OCI-LY3 (cell line): ENCODE data around the gene HEMK1.

Source experiments
- H2AFZ ChIP-seq: fragments of 200-600, 300-600 bp; shearing (Covaris generic); 2 replicates; pipeline ENCODE4 v1.6.0; 2014; ENCODE audit warnings: antibody characterized with exemption, low read depth, low read length
- H3K27ac ChIP-seq: fragments of 200-600, 300-600 bp; sonication (generic); 2 replicates; pipeline ENCODE4 v1.5.1; 2014; ENCODE audit warnings: mild to moderate bottlenecking, low read length, moderate library complexity, mixed read lengths
- H3K27me3 ChIP-seq: fragments of 200-600, 300-600 bp; sonication (generic); 2 replicates; pipeline ENCODE4 v1.6.1; 2014; ENCODE audit warnings: low read depth, low read length, mixed read lengths
- H3K36me3 ChIP-seq: fragments of 200-600, 300-600 bp; sonication (generic); replicated peaks from 2 replicates; pipeline ENCODE3; 2014; ENCODE audit warnings: low read depth, low read length, mixed read lengths
- H3K4me1 ChIP-seq: fragments of 300-600, 200-600 bp; sonication (generic); 2 replicates; pipeline ENCODE4 v1.6.1; 2014; ENCODE audit warnings: low read length, mixed read lengths
- H3K4me2 ChIP-seq: fragments of 200-600, 300-600 bp; sonication (generic); 2 replicates; pipeline ENCODE4 v1.6.1; 2014; ENCODE audit warnings: low read length, mixed read lengths
- H3K4me3 ChIP-seq: fragments of 300-600, 200-600 bp; sonication (generic); 2 replicates; pipeline ENCODE4 v1.5.1; 2014; ENCODE audit warnings: antibody characterized with exemption, mild to moderate bottlenecking, low read length, moderate library complexity
- H3K79me2 ChIP-seq: fragments of 300-600, 200-600 bp; shearing (Covaris generic); 2 replicates; pipeline ENCODE4 v1.6.1; 2014; ENCODE audit warnings: mild to moderate bottlenecking, low read length, mixed read lengths
- H3K9ac ChIP-seq: fragments of 300-600, 200-600 bp; shearing (Covaris generic); 2 replicates; pipeline ENCODE4 v1.6.0; 2014; ENCODE audit warnings: mild to moderate bottlenecking, low read length, moderate library complexity
- H3K9me3 ChIP-seq: fragments of 200-600, 300-600 bp; shearing (Covaris generic); 2 replicates; pipeline ENCODE4 v1.6.1; 2014; ENCODE audit warnings: low read length, mixed read lengths; ENCODE audit not compliant: insufficient read depth
- H4K20me1 ChIP-seq: fragments of 200-600, 300-600 bp; sonication (generic); 2 replicates; pipeline ENCODE4 v1.6.1; 2016; ENCODE audit warnings: low read length, mixed read lengths; ENCODE audit not compliant: insufficient read depth
- CTCF ChIP-seq: fragments of 200-600, 300-600 bp; sonication (generic); IDR thresholded peaks from 2 replicates; pipeline ENCODE4 v1.5.1; 2014; ENCODE audit warnings: antibody characterized with exemption, low read length, low read depth
- EZH2phosphoT487 ChIP-seq: fragments of 200-600 bp; shearing (Covaris generic); IDR thresholded peaks from 2 replicates; pipeline ENCODE4 v1.6.1; 2018; ENCODE audit warnings: antibody characterized with exemption, mixed run types, low read depth

HEMK1 gene

GRCh38 chr3:50617096-50617791 is 47.9 kb downstream of the HEMK1 start, which contains the start of gene MAPKAPK3:
Gene MAPKAPK3 (plus strand): TSS chr3:50617151. CDS start chr3:50617566, 415 bp downstream.
- peak; percentile 23 for TF ChIP-seq CTCF
- TF ChIP-seq EZH2phosphoT487: no peak
- peak within 1 kb of the TSS; percentile 89 for H3K9ac ChIP-seq
- H3K27ac ChIP-seq: peak within 1 kb of the TSS; percentile 62
- H3K79me2 ChIP-seq: peaks cover 29% of the 10 kb centered on the region
- H3K9me3 ChIP-seq: no peaks in the 10 kb centered on the region
- H3K4me2 ChIP-seq: peak within 1 kb of the TSS; percentile 98
- peak within 1 kb of the TSS; percentile 85 for H3K4me3 ChIP-seq
- peak within 1 kb of the TSS; percentile 75 for H2AFZ ChIP-seq
- no peaks in the 10 kb centered on the region for H4K20me1 ChIP-seq
- H3K27me3 ChIP-seq: peaks cover 14% of the 10 kb centered on the region
- H3K36me3 ChIP-seq: peaks cover 5% of the 10 kb centered on the region
- peaks cover 19% of the 10 kb centered on the region for H3K4me1 ChIP-seq

- Histone ChIP-seq H2AFZ (peak overlapping the region; percentile 66; the same call in 1 of the 2 replicates), H3K27me3 (peaks cover 6% of the 10 kb centered on the region), H3K4me2 (peak overlapping the region; percentile 98), H3K9ac (peak overlapping the region; percentile 89), H4K20me1 (no peaks in the 10 kb centered on the region), H3K4me3 (peak overlapping the region; percentile 85), H3K36me3 (peaks cover 12% of the 10 kb centered on the region), H3K79me2 (peaks cover 29% of the 10 kb centered on the region), H3K4me1 (peaks cover 14% of the 10 kb centered on the region), H3K27ac (no peak overlapping the region), H3K9me3 (no peaks in the 10 kb centered on the region)
- TF ChIP-seq EZH2phosphoT487 (no peak), CTCF (no peak)
Observed at GRCh38 chr3:50617911-50618481, 48.7 kb downstream of the HEMK1 start.

- Histone ChIP-seq H3K9me3 (no peaks in the 10 kb centered on the region), H3K27ac (no peak overlapping the region), H3K4me3 (no peak overlapping the region), H2AFZ (no peak overlapping the region), H3K79me2 (peaks cover 42% of the 10 kb centered on the region), H3K9ac (no peak overlapping the region), H3K4me2 (no peak overlapping the region), H3K27me3 (no peaks in the 10 kb centered on the region), H3K36me3 (peaks cover 19% of the 10 kb centered on the region), H4K20me1 (peaks cover 9% of the 10 kb centered on the region; the same call in 1 of the 2 replicates), H3K4me1 (peaks cover 11% of the 10 kb centered on the region)
- TF ChIP-seq EZH2phosphoT487 (no peak), CTCF (no peak)
Observed at GRCh38 chr3:50620420-50620819, 51.1 kb downstream of the HEMK1 start.

DNA sequence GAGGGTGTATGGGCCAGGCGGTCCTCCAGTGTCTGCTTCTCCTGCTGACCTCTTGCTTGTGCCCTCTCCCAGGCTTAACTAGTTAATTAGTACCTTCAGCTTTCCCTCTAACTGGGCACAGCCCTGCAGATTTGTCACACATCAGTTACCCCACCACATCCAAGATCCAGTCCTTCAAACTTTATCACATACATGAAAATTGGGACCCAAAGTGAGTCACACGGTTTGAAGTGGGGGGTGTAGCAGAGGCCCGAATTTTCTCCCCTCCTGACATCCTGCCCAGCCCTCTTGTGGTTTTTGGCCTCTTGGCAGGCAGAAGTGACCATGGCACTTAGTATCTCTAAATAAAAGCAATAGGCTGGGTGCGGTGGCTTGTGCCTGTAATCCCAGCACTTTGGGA is 51.5 kb downstream of the HEMK1 start:
- TF ChIP-seq EZH2phosphoT487 (no peak), CTCF (no peak)
- peaks cover 19% of the 10 kb centered on the region for H3K36me3 ChIP-seq
- no peak overlapping the region for H3K4me3 ChIP-seq
- H3K79me2 ChIP-seq: peaks cover 42% of the 10 kb centered on the region
- no peak overlapping the region for H3K27ac ChIP-seq
- no peak overlapping the region for H3K4me2 ChIP-seq
- no peak overlapping the region for H3K9ac ChIP-seq
- no peaks in the 10 kb centered on the region for H3K9me3 ChIP-seq
- H3K27me3 ChIP-seq: no peaks in the 10 kb centered on the region
- peaks cover 8% of the 10 kb centered on the region for H3K4me1 ChIP-seq
- H4K20me1 ChIP-seq: peaks cover 9% of the 10 kb centered on the region; the same call in 1 of the 2 replicates
- no peak overlapping the region for H2AFZ ChIP-seq
